ENCODE data around the gene METTL15.

The METTL15 gene

GRCh38 chr11:28231475-28231874 lies 123.3 kb downstream of the METTL15 start:
- no peaks in the 10 kb centered on the region for H3K36me3 ChIP-seq (ENCODE audit: control insufficient read depth in 2 of 2, insufficient read depth in 2 of 2, low read length in 2 of 2)
- no peaks in the 10 kb centered on the region for H3K4me1 ChIP-seq (ENCODE audit: control insufficient read depth in 2 of 2, insufficient read depth in 2 of 2, low read length in 2 of 2)
- no peaks in the 10 kb centered on the region for H3K9me3 ChIP-seq (ENCODE audit: control insufficient read depth in 2 of 2, low read length in 2 of 2)
- no peak overlapping the region for H3K9ac ChIP-seq (ENCODE audit: low read depth in 1 of 2, low read length in 2 of 2)
- no peak overlapping the region for H3K27ac ChIP-seq (ENCODE audit: low read depth in 2 of 2, low read length in 2 of 2)
- H3K27me3 ChIP-seq (ENCODE audit: control insufficient read depth in 2 of 2, insufficient read depth in 2 of 2, low read length in 2 of 2), result no peaks in the 10 kb centered on the region
- no peak overlapping the region for H3K4me3 ChIP-seq (ENCODE audit: low read length in 2 of 2)

- Histone ChIP-seq H3K36me3 (ENCODE audit: control insufficient read depth in 2 of 2, insufficient read depth in 2 of 2, low read length in 2 of 2) (no peaks in the 10 kb centered on the region), H3K9ac (ENCODE audit: low read depth in 1 of 2, low read length in 2 of 2) (no peak overlapping the region), H3K27ac (ENCODE audit: low read depth in 2 of 2, low read length in 2 of 2) (no peak overlapping the region), H3K9me3 (ENCODE audit: control insufficient read depth in 2 of 2, low read length in 2 of 2) (no peaks in the 10 kb centered on the region), H3K4me3 (ENCODE audit: low read length in 2 of 2) (no peak overlapping the region), H3K4me1 (ENCODE audit: control insufficient read depth in 2 of 2, insufficient read depth in 2 of 2, low read length in 2 of 2) (no peaks in the 10 kb centered on the region), H3K27me3 (ENCODE audit: control insufficient read depth in 2 of 2, insufficient read depth in 2 of 2, low read length in 2 of 2) (no peaks in the 10 kb centered on the region)
Observed at GRCh38 chr11:28232649-28233048, 124.5 kb downstream of the METTL15 start.

- Histone ChIP-seq H3K4me1 (ENCODE audit: control insufficient read depth in 2 of 2, insufficient read depth in 2 of 2, low read length in 2 of 2) (no peaks in the 10 kb centered on the region), H3K27ac (ENCODE audit: low read depth in 2 of 2, low read length in 2 of 2) (no peak overlapping the region), H3K4me3 (ENCODE audit: low read length in 2 of 2) (no peak overlapping the region), H3K9me3 (ENCODE audit: control insufficient read depth in 2 of 2, low read length in 2 of 2) (no peaks in the 10 kb centered on the region), H3K36me3 (ENCODE audit: control insufficient read depth in 2 of 2, insufficient read depth in 2 of 2, low read length in 2 of 2) (no peaks in the 10 kb centered on the region), H3K27me3 (ENCODE audit: control insufficient read depth in 2 of 2, insufficient read depth in 2 of 2, low read length in 2 of 2) (no peaks in the 10 kb centered on the region), H3K9ac (ENCODE audit: low read depth in 1 of 2, low read length in 2 of 2) (no peak overlapping the region)
Observed at GRCh38 chr11:28241760-28242159, 133.6 kb downstream of the METTL15 start.

DNA sequence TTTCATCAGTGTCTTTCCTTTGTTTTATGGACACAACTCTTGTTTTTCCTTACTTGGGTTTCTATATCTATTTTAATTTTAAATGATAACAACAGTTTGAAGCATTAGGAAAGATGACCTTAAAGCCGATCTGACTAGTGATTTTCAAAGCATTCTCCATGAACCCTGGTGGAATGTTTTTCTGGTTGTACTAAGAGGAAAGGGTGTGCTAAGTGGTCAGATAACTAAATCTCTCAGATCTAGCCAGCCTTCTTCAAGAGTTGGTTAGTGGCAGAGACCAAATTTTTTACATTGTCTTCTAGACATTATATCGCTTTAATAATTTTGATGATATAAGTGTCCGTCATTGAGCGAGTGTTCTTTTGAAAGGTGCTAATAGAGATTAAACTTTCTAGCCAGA lies 134.4 kb downstream of the METTL15 start:
- no peaks in the 10 kb centered on the region for H3K9me3 ChIP-seq (ENCODE audit: control insufficient read depth in 2 of 2, low read length in 2 of 2)
- no peak overlapping the region for H3K27ac ChIP-seq (ENCODE audit: low read depth in 2 of 2, low read length in 2 of 2)
- H3K9ac ChIP-seq (ENCODE audit: low read depth in 1 of 2, low read length in 2 of 2), result no peak overlapping the region
- no peaks in the 10 kb centered on the region for H3K27me3 ChIP-seq (ENCODE audit: control insufficient read depth in 2 of 2, insufficient read depth in 2 of 2, low read length in 2 of 2)
- no peak overlapping the region for H3K4me3 ChIP-seq (ENCODE audit: low read length in 2 of 2)
- no peaks in the 10 kb centered on the region for H3K4me1 ChIP-seq (ENCODE audit: control insufficient read depth in 2 of 2, insufficient read depth in 2 of 2, low read length in 2 of 2)
- H3K36me3 ChIP-seq (ENCODE audit: control insufficient read depth in 2 of 2, insufficient read depth in 2 of 2, low read length in 2 of 2), result no peaks in the 10 kb centered on the region

DNA sequence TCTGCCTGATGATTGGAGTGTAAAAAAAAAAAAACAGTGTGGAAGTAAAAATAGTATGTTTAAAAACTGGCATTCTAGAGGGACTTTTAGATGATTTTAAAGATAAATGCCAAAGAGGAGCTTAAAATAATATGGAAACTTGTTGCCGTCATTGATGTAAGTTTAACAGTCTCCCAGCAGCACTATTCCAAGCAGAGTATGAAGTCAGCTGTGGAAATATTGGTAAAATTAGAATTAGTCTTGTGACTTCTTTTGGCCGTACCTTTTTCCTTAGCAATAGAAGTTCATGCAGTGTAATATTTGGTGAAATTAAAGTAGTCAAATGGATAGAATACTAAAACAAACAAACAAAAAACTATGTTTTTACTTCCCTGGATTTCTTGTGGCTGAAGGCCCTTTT lies 134.9 kb downstream of the METTL15 start:
- Histone ChIP-seq H3K4me3 (ENCODE audit: low read length in 2 of 2) (no peak overlapping the region), H3K27ac (ENCODE audit: low read depth in 2 of 2, low read length in 2 of 2) (no peak overlapping the region), H3K9me3 (ENCODE audit: control insufficient read depth in 2 of 2, low read length in 2 of 2) (no peaks in the 10 kb centered on the region), H3K9ac (ENCODE audit: low read depth in 1 of 2, low read length in 2 of 2) (no peak overlapping the region), H3K27me3 (ENCODE audit: control insufficient read depth in 2 of 2, insufficient read depth in 2 of 2, low read length in 2 of 2) (no peaks in the 10 kb centered on the region), H3K4me1 (ENCODE audit: control insufficient read depth in 2 of 2, insufficient read depth in 2 of 2, low read length in 2 of 2) (no peaks in the 10 kb centered on the region), H3K36me3 (ENCODE audit: control insufficient read depth in 2 of 2, insufficient read depth in 2 of 2, low read length in 2 of 2) (no peaks in the 10 kb centered on the region)

DNA sequence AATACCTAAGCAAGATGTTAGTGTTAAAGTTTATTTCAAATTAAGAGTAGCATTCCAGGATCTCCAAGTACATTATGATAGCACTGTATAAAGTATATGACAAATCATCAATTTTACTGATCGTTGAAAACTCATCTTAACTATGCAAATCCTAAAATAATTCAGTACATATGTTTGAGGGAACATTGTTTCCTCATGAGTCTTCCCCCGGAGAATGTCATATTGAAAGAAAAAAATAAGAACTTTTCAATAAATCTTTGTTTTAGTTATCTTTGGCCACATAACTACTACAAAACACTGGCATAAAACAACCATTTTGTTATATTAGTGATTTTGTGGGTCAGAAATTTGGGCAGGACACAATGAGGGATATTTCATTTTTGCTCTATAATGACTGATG lies 135.4 kb downstream of the METTL15 start:
- Histone ChIP-seq H3K27ac (ENCODE audit: low read depth in 2 of 2, low read length in 2 of 2) (no peak overlapping the region), H3K36me3 (ENCODE audit: control insufficient read depth in 2 of 2, insufficient read depth in 2 of 2, low read length in 2 of 2) (no peaks in the 10 kb centered on the region), H3K9ac (ENCODE audit: low read depth in 1 of 2, low read length in 2 of 2) (no peak overlapping the region), H3K4me3 (ENCODE audit: low read length in 2 of 2) (no peak overlapping the region), H3K4me1 (ENCODE audit: control insufficient read depth in 2 of 2, insufficient read depth in 2 of 2, low read length in 2 of 2) (no peaks in the 10 kb centered on the region), H3K9me3 (ENCODE audit: control insufficient read depth in 2 of 2, low read length in 2 of 2) (no peaks in the 10 kb centered on the region), H3K27me3 (ENCODE audit: control insufficient read depth in 2 of 2, insufficient read depth in 2 of 2, low read length in 2 of 2) (no peaks in the 10 kb centered on the region)

- Histone ChIP-seq H3K27ac (ENCODE audit: low read depth in 2 of 2, low read length in 2 of 2) (no peak overlapping the region), H3K4me3 (ENCODE audit: low read length in 2 of 2) (no peak overlapping the region), H3K27me3 (ENCODE audit: control insufficient read depth in 2 of 2, insufficient read depth in 2 of 2, low read length in 2 of 2) (no peaks in the 10 kb centered on the region), H3K4me1 (ENCODE audit: control insufficient read depth in 2 of 2, insufficient read depth in 2 of 2, low read length in 2 of 2) (no peaks in the 10 kb centered on the region), H3K36me3 (ENCODE audit: control insufficient read depth in 2 of 2, insufficient read depth in 2 of 2, low read length in 2 of 2) (no peaks in the 10 kb centered on the region), H3K9ac (ENCODE audit: low read depth in 1 of 2, low read length in 2 of 2) (no peak overlapping the region), H3K9me3 (ENCODE audit: control insufficient read depth in 2 of 2, low read length in 2 of 2) (no peaks in the 10 kb centered on the region)
Observed at GRCh38 chr11:28245131-28245530, 136.9 kb downstream of the METTL15 start.

DNA sequence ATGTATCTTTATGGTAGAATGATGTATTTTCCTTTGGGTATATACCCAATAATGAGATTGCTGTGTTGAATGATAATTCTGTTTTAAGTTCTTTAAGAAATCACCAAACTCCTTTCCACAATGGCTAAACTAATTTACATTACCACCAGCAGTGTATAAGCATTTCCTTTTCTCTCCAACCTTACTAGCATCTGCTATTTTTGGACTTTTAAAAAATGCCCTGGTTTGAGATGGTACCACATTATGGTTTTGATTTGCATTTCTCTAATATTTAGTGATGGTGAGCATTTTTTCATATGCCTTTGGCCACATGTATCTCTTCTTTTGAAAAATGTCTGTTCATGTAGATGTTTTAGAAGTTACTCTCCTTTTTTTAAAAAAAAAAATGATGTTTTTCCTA lies 142.0 kb downstream of the METTL15 start:
- Histone ChIP-seq H3K27me3 (ENCODE audit: control insufficient read depth in 2 of 2, insufficient read depth in 2 of 2, low read length in 2 of 2) (no peaks in the 10 kb centered on the region), H3K9ac (ENCODE audit: low read depth in 1 of 2, low read length in 2 of 2) (no peak overlapping the region), H3K9me3 (ENCODE audit: control insufficient read depth in 2 of 2, low read length in 2 of 2) (no peaks in the 10 kb centered on the region), H3K4me3 (ENCODE audit: low read length in 2 of 2) (no peak overlapping the region), H3K4me1 (ENCODE audit: control insufficient read depth in 2 of 2, insufficient read depth in 2 of 2, low read length in 2 of 2) (no peaks in the 10 kb centered on the region), H3K36me3 (ENCODE audit: control insufficient read depth in 2 of 2, insufficient read depth in 2 of 2, low read length in 2 of 2) (no peaks in the 10 kb centered on the region), H3K27ac (ENCODE audit: low read depth in 2 of 2, low read length in 2 of 2) (no peak overlapping the region)

DNA sequence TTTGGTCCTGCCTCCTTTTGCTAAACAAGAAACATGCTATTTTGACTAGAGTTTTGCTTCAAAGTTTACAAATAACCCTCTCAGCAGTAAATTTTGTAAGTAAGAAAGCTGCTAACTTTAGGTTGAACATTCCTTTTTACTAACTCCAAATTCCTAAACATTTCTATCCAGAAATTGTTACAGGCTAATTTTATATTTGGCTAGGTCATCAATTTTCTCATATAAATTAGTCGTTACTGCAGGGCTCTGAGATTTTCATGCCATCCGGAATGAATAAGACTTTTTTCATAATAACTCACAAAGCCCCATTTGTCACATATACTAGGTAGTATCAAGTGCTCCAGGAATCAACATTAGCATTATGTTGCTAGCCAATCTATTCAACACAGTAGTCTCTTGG lies 143.1 kb downstream of the METTL15 start:
- no peaks in the 10 kb centered on the region for H3K9me3 ChIP-seq (ENCODE audit: control insufficient read depth in 2 of 2, low read length in 2 of 2)
- H3K9ac ChIP-seq (ENCODE audit: low read depth in 1 of 2, low read length in 2 of 2), result no peak overlapping the region
- no peaks in the 10 kb centered on the region for H3K27me3 ChIP-seq (ENCODE audit: control insufficient read depth in 2 of 2, insufficient read depth in 2 of 2, low read length in 2 of 2)
- H3K27ac ChIP-seq (ENCODE audit: low read depth in 2 of 2, low read length in 2 of 2), result no peak overlapping the region
- no peaks in the 10 kb centered on the region for H3K4me1 ChIP-seq (ENCODE audit: control insufficient read depth in 2 of 2, insufficient read depth in 2 of 2, low read length in 2 of 2)
- H3K36me3 ChIP-seq (ENCODE audit: control insufficient read depth in 2 of 2, insufficient read depth in 2 of 2, low read length in 2 of 2), result no peaks in the 10 kb centered on the region
- no peak overlapping the region for H3K4me3 ChIP-seq (ENCODE audit: low read length in 2 of 2)

- Histone ChIP-seq H3K9me3 (ENCODE audit: control insufficient read depth in 2 of 2, low read length in 2 of 2) (no peaks in the 10 kb centered on the region), H3K4me1 (ENCODE audit: control insufficient read depth in 2 of 2, insufficient read depth in 2 of 2, low read length in 2 of 2) (no peaks in the 10 kb centered on the region), H3K36me3 (ENCODE audit: control insufficient read depth in 2 of 2, insufficient read depth in 2 of 2, low read length in 2 of 2) (no peaks in the 10 kb centered on the region), H3K27ac (ENCODE audit: low read depth in 2 of 2, low read length in 2 of 2) (no peak overlapping the region), H3K4me3 (ENCODE audit: low read length in 2 of 2) (no peak overlapping the region), H3K9ac (ENCODE audit: low read depth in 1 of 2, low read length in 2 of 2) (no peak overlapping the region), H3K27me3 (ENCODE audit: control insufficient read depth in 2 of 2, insufficient read depth in 2 of 2, low read length in 2 of 2) (no peaks in the 10 kb centered on the region)
Observed at GRCh38 chr11:28257761-28258160, 149.6 kb downstream of the METTL15 start.

DNA sequence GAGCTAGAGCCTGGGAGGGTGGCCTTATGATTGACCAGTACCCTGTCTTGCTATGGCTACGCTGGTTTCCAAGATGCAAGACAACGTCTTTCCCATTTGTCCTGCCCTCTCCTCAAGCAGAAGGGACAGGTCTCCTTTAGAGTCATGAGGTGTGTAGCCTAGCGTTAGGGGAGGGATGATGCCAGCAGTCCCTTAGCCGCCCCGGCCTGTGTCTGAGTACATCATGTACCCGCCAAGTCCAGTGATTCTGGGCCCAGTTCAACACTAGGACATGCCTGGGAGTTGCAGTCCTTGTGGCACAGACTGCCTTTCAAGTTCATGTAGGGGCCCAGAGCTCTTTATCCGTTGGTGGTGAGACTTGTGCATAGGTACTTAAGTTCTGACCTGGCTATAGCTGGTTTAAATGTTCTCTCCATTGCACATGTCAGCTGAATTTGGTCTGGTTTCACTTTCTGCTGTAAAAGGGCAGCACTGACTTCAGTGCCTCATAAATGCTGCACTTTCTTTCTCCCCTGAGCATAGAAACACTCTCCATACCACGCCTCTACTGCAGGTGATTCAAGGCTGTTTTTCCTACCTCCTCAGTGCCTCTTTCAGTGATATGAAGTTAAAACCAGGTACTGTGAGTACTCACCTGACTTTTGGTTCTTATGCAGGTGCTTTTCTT lies 151.1 kb downstream of the METTL15 start:
- Histone ChIP-seq H3K4me3 (ENCODE audit: low read length in 2 of 2) (no peak overlapping the region), H3K27ac (ENCODE audit: low read depth in 2 of 2, low read length in 2 of 2) (no peak overlapping the region), H3K27me3 (ENCODE audit: control insufficient read depth in 2 of 2, insufficient read depth in 2 of 2, low read length in 2 of 2) (no peaks in the 10 kb centered on the region), H3K9ac (ENCODE audit: low read depth in 1 of 2, low read length in 2 of 2) (no peak overlapping the region), H3K9me3 (ENCODE audit: control insufficient read depth in 2 of 2, low read length in 2 of 2) (no peaks in the 10 kb centered on the region), H3K36me3 (ENCODE audit: control insufficient read depth in 2 of 2, insufficient read depth in 2 of 2, low read length in 2 of 2) (no peaks in the 10 kb centered on the region), H3K4me1 (ENCODE audit: control insufficient read depth in 2 of 2, insufficient read depth in 2 of 2, low read length in 2 of 2) (no peaks in the 10 kb centered on the region)

All from mucosa of rectum (tissue), 2 donors.